ENCODE data around the gene HS3ST3B1.

Gene HS3ST3B1

GRCh38 chr17:14321476-14321949, 20.6 kb downstream of the HS3ST3B1 start:
- DNase-seq (ENCODE audit: low spot score) = no peak

DNA sequence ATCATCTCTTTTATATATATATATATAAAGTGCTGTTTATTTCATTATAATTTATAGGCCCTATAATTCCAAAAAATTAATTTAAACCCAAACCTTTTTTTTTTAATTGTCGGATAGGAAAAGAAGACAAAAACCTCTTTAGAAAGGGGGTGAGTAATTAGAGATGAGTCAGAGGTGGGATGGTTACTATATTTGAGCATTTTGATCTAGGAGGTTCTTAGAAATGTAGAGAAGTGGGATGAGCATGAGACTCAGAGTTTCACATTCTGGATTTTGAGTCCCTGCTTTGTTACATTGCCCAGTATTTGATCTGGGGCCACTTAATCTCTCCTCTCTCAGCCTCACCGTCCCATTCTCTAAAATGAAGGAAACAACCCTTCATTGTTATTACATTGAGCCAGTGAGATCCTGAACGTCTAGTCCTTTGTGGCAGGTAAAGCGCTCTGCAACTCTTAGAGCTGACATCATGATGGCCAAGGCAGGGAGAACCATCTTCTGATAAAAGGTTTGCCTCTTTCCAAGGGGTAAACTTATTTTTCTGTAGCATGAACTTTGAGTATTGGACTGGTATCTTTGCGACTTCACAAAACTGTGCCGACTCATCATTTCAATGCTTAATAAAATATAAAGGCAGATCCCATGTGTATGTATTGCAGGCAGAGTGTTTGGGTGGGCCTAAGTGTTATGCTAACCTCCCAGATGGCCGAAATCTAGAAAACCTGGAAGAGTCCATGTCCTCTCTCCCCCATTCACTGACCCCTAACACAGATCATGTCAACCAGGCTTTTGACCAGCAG, 21.3 kb downstream of the HS3ST3B1 start:
- DNase-seq (ENCODE audit: low spot score) = no peak

DNA sequence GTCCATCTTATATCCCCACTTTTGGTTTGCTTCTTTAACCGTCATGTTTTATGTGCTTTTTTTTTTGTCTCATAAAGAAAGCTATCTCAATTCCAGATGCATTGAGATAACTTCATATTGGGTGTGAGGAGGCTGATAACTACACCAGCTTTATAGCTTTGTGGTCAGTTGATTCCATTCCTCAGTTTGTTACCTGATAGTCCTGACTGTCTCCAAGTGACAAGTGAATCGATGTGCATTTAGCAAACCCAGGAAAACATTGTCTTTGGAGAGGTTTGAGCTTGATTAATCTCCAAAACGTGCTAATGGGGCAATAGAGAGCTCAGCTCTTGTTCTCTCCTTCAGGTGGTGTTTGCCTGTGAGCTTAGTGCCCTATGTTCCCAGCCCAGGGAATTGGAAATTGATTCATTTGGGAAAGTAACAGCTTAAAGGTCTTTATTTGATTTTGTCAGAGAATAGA, 22.7 kb downstream of the HS3ST3B1 start:
- no peak for DNase-seq (ENCODE audit: low spot score)

GRCh38 chr17:14325618-14326167, 24.8 kb downstream of the HS3ST3B1 start:
- no peak for DNase-seq (ENCODE audit: low spot score)

DNA sequence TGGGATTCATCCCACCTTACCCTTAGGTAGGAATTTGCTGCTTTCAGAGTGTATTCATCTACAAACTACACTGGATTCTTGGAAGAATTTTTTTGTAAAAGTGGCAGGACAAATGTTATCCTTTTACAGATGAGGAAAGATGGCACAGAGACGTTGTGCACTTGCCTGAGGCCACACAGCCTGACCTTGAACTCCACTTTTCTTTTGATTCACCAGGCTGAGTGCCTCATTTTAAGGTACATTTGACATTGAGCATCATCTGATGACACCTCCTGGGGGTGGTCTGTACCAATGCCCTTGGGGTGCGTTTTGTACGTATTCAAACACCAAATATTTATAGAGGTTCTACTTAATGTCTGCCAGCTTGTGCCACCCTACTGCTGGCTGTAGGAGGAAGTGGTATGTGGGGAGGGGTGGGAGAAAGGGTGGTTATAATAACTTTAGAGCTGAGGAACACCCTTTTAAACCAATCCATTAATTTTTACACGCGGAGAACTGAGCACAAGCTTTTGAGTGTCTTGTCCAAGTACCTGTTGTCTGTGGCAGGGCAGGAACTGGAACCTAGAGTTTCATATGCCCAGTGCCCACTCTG, 29.1 kb downstream of the HS3ST3B1 start:
- no peak for DNase-seq (ENCODE audit: low spot score)

GRCh38 chr17:14330492-14330962, 29.6 kb downstream of the HS3ST3B1 start:
- DNase-seq (ENCODE audit: low spot score) = no peak

- no peak for DNase-seq (ENCODE audit: low spot score)
Observed at GRCh38 chr17:14331225-14331981, 30.5 kb downstream of the HS3ST3B1 start.

DNA sequence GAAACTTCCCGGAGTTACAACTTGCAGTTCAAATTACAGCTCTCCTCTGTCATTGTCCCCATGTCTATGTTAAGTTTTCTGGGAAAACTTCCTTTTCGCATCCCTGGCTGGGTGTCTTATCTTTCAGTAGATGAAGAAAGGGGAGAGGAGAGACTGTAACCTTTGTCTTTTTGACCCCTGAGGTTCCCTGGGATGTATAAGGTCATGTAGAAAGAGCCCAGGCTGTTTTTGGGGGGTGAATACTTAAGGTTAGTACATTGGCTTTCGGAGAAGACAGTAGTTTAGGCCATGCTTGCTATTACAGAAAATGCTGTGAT, 31.1 kb downstream of the HS3ST3B1 start:
- DNase-seq (ENCODE audit: low spot score) = no peak

DNA sequence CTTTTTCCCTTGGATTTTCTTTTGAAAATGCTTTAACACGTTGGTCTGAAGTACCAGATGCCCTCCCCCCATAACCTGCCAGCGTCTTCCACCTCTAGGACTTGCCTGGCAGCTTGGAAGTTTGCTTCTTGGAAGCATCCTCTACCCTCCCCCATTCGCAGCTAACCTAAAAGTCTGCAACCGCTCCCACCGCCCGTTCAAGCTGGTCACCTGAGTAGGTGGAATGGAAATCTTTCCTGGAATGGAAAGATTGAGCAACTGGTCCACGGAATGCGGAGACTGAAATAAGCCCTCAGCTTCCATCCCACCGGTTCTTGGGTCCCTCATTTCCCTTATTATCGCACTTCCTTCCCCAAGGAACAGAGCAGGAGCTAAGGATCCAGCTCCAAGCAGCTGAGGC, 31.4 kb downstream of the HS3ST3B1 start:
- no peak for DNase-seq (ENCODE audit: low spot score)

- DNase-seq (ENCODE audit: low spot score) = no peak
Observed at GRCh38 chr17:14333506-14333905, 32.6 kb downstream of the HS3ST3B1 start.

DNA sequence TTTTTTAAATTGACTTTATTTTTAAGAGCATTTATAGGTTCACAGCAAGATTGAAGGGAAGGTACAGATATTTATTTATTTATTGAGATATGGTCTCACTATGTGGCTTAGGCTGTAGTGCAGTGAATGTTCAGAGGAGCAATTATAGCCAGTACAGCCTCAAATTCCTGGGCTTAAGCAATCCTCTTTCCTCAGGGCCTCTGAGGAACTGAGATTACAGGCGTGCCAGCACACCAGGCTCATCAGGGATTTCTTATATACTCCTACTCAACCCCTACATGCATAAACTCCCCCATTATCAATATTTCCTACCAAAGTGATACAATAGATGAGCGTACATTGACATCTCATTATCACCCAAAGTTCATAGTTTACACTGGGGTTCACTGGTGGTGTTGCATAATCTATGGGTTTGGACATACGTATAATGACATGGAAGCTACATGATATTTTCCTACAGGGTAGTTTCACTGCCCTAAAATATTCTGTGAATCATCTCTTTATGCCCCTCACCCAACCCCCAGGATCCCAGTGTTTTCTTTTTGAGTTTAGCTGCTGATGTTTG, 33.5 kb downstream of the HS3ST3B1 start:
- DNase-seq (ENCODE audit: low spot score) = no peak

- no peak for DNase-seq (ENCODE audit: low spot score)
Observed at GRCh38 chr17:14334919-14335318, 34.0 kb downstream of the HS3ST3B1 start.

- DNase-seq (ENCODE audit: low spot score) = no peak
Observed at GRCh38 chr17:14336418-14336817, 35.5 kb downstream of the HS3ST3B1 start.

- DNase-seq (ENCODE audit: low spot score) = no peak
Observed at GRCh38 chr17:14337596-14338079, 36.8 kb downstream of the HS3ST3B1 start.

DNA sequence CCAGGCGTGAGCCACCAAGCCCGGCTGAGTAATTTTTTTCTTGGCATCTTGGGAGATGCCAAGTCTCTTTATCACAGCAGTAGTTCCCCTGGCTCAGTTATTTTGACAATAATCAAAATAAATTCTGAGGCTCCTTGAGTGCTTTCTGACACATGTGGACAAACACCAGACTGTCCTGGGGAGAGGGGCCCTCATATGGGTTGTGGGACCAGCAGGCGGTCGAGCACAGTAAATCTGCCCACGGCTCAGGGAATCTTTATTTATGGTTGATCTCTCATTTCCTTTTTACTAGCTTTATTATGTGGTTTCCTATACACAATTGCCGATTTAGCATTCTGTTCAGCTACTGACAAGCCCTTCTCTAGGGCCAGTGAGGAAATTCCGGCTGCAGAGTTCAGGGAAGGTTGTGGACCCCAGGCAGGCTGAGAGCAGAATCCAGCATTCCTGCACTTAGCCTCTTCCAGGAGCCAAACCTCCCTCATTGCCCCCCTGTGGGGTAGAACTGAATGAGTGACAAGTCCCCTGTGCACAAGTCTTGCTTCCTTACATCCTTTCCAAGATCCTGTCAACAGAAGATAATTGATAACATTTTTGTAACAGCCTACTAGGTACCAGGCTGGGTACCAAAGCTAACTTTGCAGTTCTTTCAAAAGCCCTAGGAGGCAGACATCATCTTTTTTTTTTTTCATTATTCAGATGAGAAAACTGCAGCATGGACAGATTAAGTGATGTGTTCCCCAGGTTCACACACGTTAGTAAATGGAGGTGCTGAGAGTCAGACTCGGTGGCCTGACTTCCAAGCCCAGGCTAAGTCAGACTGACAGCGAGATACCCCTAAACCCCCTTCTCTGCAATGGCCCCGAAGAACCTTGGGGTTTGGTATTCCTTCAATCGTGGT, 40.2 kb downstream of the HS3ST3B1 start:
- DNase-seq (ENCODE audit: low spot score) = no peak

GRCh38 chr17:14341866-14342265, 41.0 kb downstream of the HS3ST3B1 start:
- no peak for DNase-seq (ENCODE audit: low spot score)

DNA sequence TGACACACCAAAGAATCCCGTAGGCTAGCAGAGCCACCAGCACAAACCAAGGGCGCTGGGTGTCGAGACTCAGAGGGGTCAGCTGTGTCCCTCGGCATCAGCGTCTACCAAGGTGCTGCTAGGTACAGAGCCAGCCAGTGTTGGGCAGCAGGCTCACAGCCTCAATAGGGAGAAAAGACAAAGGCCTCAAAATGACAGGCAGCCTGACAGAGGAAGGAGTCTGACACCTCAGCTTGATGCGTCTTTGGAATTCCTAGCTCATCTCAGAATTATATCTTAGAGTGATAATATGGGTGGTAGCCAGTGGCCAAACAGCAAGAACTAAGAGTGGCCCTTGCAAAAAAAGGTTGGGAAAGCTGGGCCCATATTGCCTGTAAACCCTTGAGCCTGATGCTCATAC, 45.9 kb downstream of the HS3ST3B1 start:
- DNase-seq (ENCODE audit: low spot score) = no peak

GRCh38 chr17:14351493-14351892, 50.6 kb downstream of the HS3ST3B1 start:
- no peak for DNase-seq (ENCODE audit: low spot score)

GRCh38 chr17:14352136-14352535, 51.3 kb downstream of the HS3ST3B1 start:
- no peak for DNase-seq (ENCODE audit: low spot score)

GRCh38 chr17:14353861-14354474, 53.1 kb downstream of the HS3ST3B1 start:
- no peak for DNase-seq (ENCODE audit: low spot score)

All from Ammon's horn (tissue), 1 donor.